Large intestine (tissue), 12 donors: ENCODE results near the gene FGD1. TPM values are rescaled to one million over a fixed set of nuclear protein-coding genes. Genes with fewer than 3 reads are reported as not detected.
"Not testable (repeated sequence)": the region's sequence is repeated elsewhere in the genome, so short reads cannot be mapped to it uniquely, and the experiment has no call there.

Source experiments
- DNase-seq, 2 donors: peaks; one replicate each; pipeline versions ENCODE4 v3.0.0 to v3.0.0-alpha.2; 2013
- H3K27ac ChIP-seq: one replicate; pipeline ENCODE4 v1.5.1; 2013; ENCODE audit warnings: low read length
- H3K27me3 ChIP-seq: 2 replicates; pipeline ENCODE4 v1.6.1; 2013; ENCODE audit warnings: low read length; ENCODE audit not compliant: control insufficient read depth, insufficient read depth
- H3K36me3 ChIP-seq: 2 replicates; pipeline ENCODE4 v1.6.1; 2013; ENCODE audit warnings: low read length; ENCODE audit not compliant: control insufficient read depth, insufficient read depth
- H3K4me1 ChIP-seq: one replicate; pipeline ENCODE4 v1.6.1; 2013; ENCODE audit warnings: low read length; ENCODE audit not compliant: control insufficient read depth, insufficient read depth
- H3K4me3 ChIP-seq: one replicate; pipeline ENCODE4 v1.5.1; 2013; ENCODE audit warnings: low read length
- H3K9me3 ChIP-seq: one replicate; pipeline ENCODE4 v1.6.1; 2013; ENCODE audit warnings: mild to moderate bottlenecking, low read depth, low read length, moderate library complexity; ENCODE audit not compliant: control insufficient read depth
- WGBS: methylation state at CpG from one replicate; pipeline ENCODE4 v1.1.5; 2013; ENCODE audit warnings: low lambda C conversion rate; ENCODE audit not compliant: insufficient coverage; 5-methylcytosine and 5-hydroxymethylcytosine counted together
- long read RNA-seq, 11 donors: transcript quantifications; one replicate each; lab custom pipeline, GENCODE V29; 2026
- polyA plus RNA-seq: library from polyadenylated mRNA; unstranded; fragments of 120-200 nt; gene quantifications from one replicate; pipeline ENCODE4 v1.2.1, GENCODE V29; 2013

Gene FGD1
- 8.0 TPM for polyA plus RNA-seq
- long read RNA-seq, donor 1, full-length matches to known transcripts, result 1 of 1 reads
- long read RNA-seq, donor 1, partial matches to known transcripts, result 0 of 1 reads
- long read RNA-seq, donor 1, other reads (novel, unspliced or antisense), result 0 of 1 reads
- long read RNA-seq, donor 2, result 0 reads
- long read RNA-seq, donor 3, full-length matches to known transcripts, result 1 of 1 reads
- long read RNA-seq, donor 3, partial matches to known transcripts, result 0 of 1 reads
- long read RNA-seq, donor 3, other reads (novel, unspliced or antisense), result 0 of 1 reads
- long read RNA-seq, donor 4, result 0 reads
- long read RNA-seq, donor 5, full-length matches to known transcripts, result 1 of 1 reads
- long read RNA-seq, donor 5, partial matches to known transcripts, result 0 of 1 reads
- long read RNA-seq, donor 5, other reads (novel, unspliced or antisense), result 0 of 1 reads
- long read RNA-seq, donor 6, result 0 reads
- long read RNA-seq, donor 7, result 0 reads
- long read RNA-seq, donor 8, result 0 reads
- long read RNA-seq, donor 9, full-length matches to known transcripts, result 1 of 7 reads
- long read RNA-seq, donor 9, partial matches to known transcripts, result 6 of 7 reads
- long read RNA-seq, donor 9, other reads (novel, unspliced or antisense), result 0 of 7 reads
- long read RNA-seq, donor 10, result 0 reads
- long read RNA-seq, donor 11, result 0 reads

GRCh38 chrX:54495814-54496516 lies at the start of gene FGD1:
TSS of gene FGD1 (minus strand) at chrX:54496234. CDS start at chrX:54495432, 802 bp downstream.
- Histone ChIP-seq H3K4me3 (peak within 1 kb of the TSS; percentile 55), H3K9me3 (no peaks in the 10 kb centered on the region), H3K27me3 (no peaks in the 10 kb centered on the region), H3K4me1 (no peaks in the 10 kb centered on the region), H3K27ac (peak within 1 kb of the TSS; percentile 45), H3K36me3 (no peaks in the 10 kb centered on the region)
- peak; percentile 46 to 66 for DNase-seq
- no CpG with 5 or more reads among the region's 51 CpGs for WGBS

- not testable (repeated sequence) for H3K4me1 ChIP-seq, H3K9me3 ChIP-seq, H3K4me3 ChIP-seq, H3K27me3 ChIP-seq, H3K27ac ChIP-seq, DNase-seq
- peaks cover 49% of the 10 kb centered on the region for H3K36me3 ChIP-seq
- WGBS, result no CpG with 5 or more reads among the region's 4 CpGs
Observed at GRCh38 chrX:54542239-54542638, 46.2 kb upstream of the FGD1 start.

- no peak for DNase-seq
- Histone ChIP-seq H3K36me3 (peaks cover 44% of the 10 kb centered on the region), H3K4me3 (no peak overlapping the region), H3K9me3 (no peaks in the 10 kb centered on the region), H3K4me1 (no peaks in the 10 kb centered on the region), H3K27ac (no peak overlapping the region), H3K27me3 (no peaks in the 10 kb centered on the region)
- no CpG with 5 or more reads among the region's 4 CpGs for WGBS
Observed at GRCh38 chrX:54540289-54540688, 44.3 kb upstream of the FGD1 start.

GRCh38 chrX:54534271-54534670 lies 38.2 kb upstream of the FGD1 start:
- Histone ChIP-seq H3K36me3 (peaks cover 6% of the 10 kb centered on the region), H3K27ac (no peak overlapping the region), H3K4me1 (peaks cover 2% of the 10 kb centered on the region), H3K4me3 (no peak overlapping the region), H3K27me3 (no peaks in the 10 kb centered on the region), H3K9me3 (no peaks in the 10 kb centered on the region)
- no CpG with 5 or more reads among the region's 4 CpGs for WGBS
- DNase-seq, result no peak

- WGBS, result no CpG with 5 or more reads among the region's 22 CpGs
- Histone ChIP-seq H3K27ac (peak overlapping the region; percentile 67), H3K4me3 (peak overlapping the region; percentile 82), H3K9me3 (no peaks in the 10 kb centered on the region), H3K36me3 (no peaks in the 10 kb centered on the region), H3K27me3 (no peaks in the 10 kb centered on the region), H3K4me1 (peaks cover 2% of the 10 kb centered on the region)
- no peak for DNase-seq
Observed at GRCh38 chrX:54530357-54530900, 34.4 kb upstream of the FGD1 start.

- Histone ChIP-seq H3K9me3 (no peaks in the 10 kb centered on the region), H3K36me3 (no peaks in the 10 kb centered on the region), H3K4me3 (peak within 1 kb of the TSS; percentile 82), H3K27me3 (no peaks in the 10 kb centered on the region), H3K4me1 (peaks cover 2% of the 10 kb centered on the region), H3K27ac (peak within 1 kb of the TSS; percentile 71)
- DNase-seq, result peak; percentile 83 to 91
- no CpG with 5 or more reads among the region's 51 CpGs for WGBS
Observed at GRCh38 chrX:54529552-54530356, 33.7 kb upstream of the FGD1 start, which contains the start of gene GNL3L. TSS of gene GNL3L (plus strand) at chrX:54530219. CDS start at chrX:54532567, 2,348 bp downstream.

- Histone ChIP-seq H3K9me3 (no peaks in the 10 kb centered on the region), H3K4me3 (peak overlapping the region; percentile 82), H3K27me3 (no peaks in the 10 kb centered on the region), H3K27ac (peak overlapping the region; percentile 71), H3K4me1 (peaks cover 2% of the 10 kb centered on the region), H3K36me3 (no peaks in the 10 kb centered on the region)
- WGBS, result no CpG with 5 or more reads among the region's 3 CpGs
- no peak for DNase-seq
Observed at GRCh38 chrX:54529151-54529550, 33.1 kb upstream of the FGD1 start.

GRCh38 chrX:54509400-54509799 lies 13.4 kb upstream of the FGD1 start:
- DNase-seq, result no peak
- WGBS, result no CpG with 5 or more reads among the region's 4 CpGs
- Histone ChIP-seq H3K4me3 (no peak overlapping the region), H3K4me1 (no peaks in the 10 kb centered on the region), H3K27ac (no peak overlapping the region), H3K27me3 (no peaks in the 10 kb centered on the region), H3K36me3 (no peaks in the 10 kb centered on the region), H3K9me3 (no peaks in the 10 kb centered on the region)

GRCh38 chrX:54496936-54497335 lies 902 bp upstream of the FGD1 start:
- H3K36me3 ChIP-seq, result no peaks in the 10 kb centered on the region
- H3K27ac ChIP-seq, result no peak overlapping the region
- no peaks in the 10 kb centered on the region for H3K9me3 ChIP-seq
- no CpG with 5 or more reads among the region's 6 CpGs for WGBS
- DNase-seq, result no peak
- no peaks in the 10 kb centered on the region for H3K4me1 ChIP-seq
- no peaks in the 10 kb centered on the region for H3K27me3 ChIP-seq
- H3K4me3 ChIP-seq, result no peak overlapping the region
